ENCODE data around the gene PFN4. TPM values are rescaled to one million over a fixed set of nuclear protein-coding genes. Genes with fewer than 3 reads are reported as not detected.

PFN4 gene
- total RNA-seq, 1 donor from 2014 or later = not detected

DNA sequence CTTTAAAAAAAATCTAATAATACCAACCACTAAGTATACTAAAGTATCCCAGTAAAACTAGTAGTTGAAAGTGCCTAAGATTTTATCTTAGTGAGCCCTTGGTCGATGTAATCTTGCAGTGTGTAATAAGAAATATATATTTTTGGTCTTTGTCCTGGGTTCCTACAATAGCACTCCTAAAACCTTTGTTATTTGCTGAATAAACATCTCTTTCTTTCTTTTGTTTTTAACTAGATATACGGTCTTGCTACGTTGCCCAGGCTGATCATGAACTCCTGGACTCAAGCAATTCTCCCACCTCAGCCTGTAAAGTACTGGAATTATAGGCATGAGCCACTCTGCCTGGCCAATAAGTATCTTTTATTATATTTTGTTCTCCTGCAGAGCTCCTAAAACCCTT is 36.1 kb downstream of the PFN4 start:
- peaks cover 4% of the 10 kb centered on the region for H3K9me3 Mint-ChIP-seq (ENCODE audit: unreplicated experiment)
- peaks cover 9% of the 10 kb centered on the region for H3K27me3 Mint-ChIP-seq (ENCODE audit: unreplicated experiment)
- TF ChIP-seq, protein P1, sequence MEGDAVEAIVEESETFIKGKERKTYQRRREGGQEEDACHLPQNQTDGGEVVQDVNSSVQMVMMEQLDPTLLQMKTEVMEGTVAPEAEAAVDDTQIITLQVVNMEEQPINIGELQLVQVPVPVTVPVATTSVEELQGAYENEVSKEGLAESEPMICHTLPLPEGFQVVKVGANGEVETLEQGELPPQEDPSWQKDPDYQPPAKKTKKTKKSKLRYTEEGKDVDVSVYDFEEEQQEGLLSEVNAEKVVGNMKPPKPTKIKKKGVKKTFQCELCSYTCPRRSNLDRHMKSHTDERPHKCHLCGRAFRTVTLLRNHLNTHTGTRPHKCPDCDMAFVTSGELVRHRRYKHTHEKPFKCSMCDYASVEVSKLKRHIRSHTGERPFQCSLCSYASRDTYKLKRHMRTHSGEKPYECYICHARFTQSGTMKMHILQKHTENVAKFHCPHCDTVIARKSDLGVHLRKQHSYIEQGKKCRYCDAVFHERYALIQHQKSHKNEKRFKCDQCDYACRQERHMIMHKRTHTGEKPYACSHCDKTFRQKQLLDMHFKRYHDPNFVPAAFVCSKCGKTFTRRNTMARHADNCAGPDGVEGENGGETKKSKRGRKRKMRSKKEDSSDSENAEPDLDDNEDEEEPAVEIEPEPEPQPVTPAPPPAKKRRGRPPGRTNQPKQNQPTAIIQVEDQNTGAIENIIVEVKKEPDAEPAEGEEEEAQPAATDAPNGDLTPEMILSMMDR (IDR thresholded peaks at IDR 0.05; ENCODE audit: partially characterized antibody, unreplicated experiment) = no peak
- peaks cover 10% of the 10 kb centered on the region for H3K4me1 Mint-ChIP-seq (ENCODE audit: low read depth, unreplicated experiment)
- H3K27ac Mint-ChIP-seq (ENCODE audit: unreplicated experiment) = no peak overlapping the region
- no peaks in the 10 kb centered on the region for H3K36me3 Mint-ChIP-seq (ENCODE audit: unreplicated experiment)
- DNase-seq = no peak
- no peak overlapping the region for H3K4me3 Mint-ChIP-seq (ENCODE audit: unreplicated experiment)

DNA sequence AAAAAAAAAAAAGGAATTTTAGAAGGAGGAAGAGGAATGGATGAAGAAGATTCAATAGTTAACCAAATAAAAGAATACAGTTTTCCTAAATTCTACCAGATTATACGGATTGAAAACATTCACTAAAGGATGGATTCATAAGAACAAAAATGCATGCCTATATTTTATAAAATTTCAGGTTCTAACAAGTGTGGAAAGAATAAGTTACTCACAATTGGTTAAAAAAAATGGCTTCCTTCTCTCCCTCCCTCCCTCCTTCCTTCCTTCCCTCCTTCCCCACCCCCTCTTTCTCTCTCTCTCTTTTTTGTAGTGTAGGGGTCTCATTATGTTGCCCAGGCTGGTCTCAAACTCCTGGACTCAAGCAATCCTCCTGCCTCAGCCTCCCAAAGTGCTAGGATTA is 36.9 kb downstream of the PFN4 start:
- Mint-ChIP-seq H3K27ac (ENCODE audit: unreplicated experiment) (no peak overlapping the region), H3K9me3 (ENCODE audit: unreplicated experiment) (peaks cover 5% of the 10 kb centered on the region), H3K4me3 (ENCODE audit: unreplicated experiment) (no peak overlapping the region), H3K36me3 (ENCODE audit: unreplicated experiment) (no peaks in the 10 kb centered on the region), H3K4me1 (ENCODE audit: low read depth, unreplicated experiment) (peaks cover 10% of the 10 kb centered on the region), H3K27me3 (ENCODE audit: unreplicated experiment) (peaks cover 9% of the 10 kb centered on the region)
- TF ChIP-seq, protein P1 (IDR thresholded peaks at IDR 0.05; ENCODE audit: partially characterized antibody, unreplicated experiment) = no peak
- no peak for DNase-seq

GRCh38 chr2:24085200-24085489 is 38.0 kb downstream of the PFN4 start:
- TF ChIP-seq, protein P1 (IDR thresholded peaks at IDR 0.05; ENCODE audit: partially characterized antibody, unreplicated experiment) = no peak
- Mint-ChIP-seq H3K4me3 (ENCODE audit: unreplicated experiment) (peak overlapping the region; percentile 95), H3K9me3 (ENCODE audit: unreplicated experiment) (peaks cover 7% of the 10 kb centered on the region), H3K27ac (ENCODE audit: unreplicated experiment) (peak overlapping the region; percentile 96), H3K36me3 (ENCODE audit: unreplicated experiment) (no peaks in the 10 kb centered on the region), H3K4me1 (ENCODE audit: low read depth, unreplicated experiment) (peaks cover 13% of the 10 kb centered on the region), H3K27me3 (ENCODE audit: unreplicated experiment) (peaks cover 9% of the 10 kb centered on the region)
- no peak for DNase-seq

DNA sequence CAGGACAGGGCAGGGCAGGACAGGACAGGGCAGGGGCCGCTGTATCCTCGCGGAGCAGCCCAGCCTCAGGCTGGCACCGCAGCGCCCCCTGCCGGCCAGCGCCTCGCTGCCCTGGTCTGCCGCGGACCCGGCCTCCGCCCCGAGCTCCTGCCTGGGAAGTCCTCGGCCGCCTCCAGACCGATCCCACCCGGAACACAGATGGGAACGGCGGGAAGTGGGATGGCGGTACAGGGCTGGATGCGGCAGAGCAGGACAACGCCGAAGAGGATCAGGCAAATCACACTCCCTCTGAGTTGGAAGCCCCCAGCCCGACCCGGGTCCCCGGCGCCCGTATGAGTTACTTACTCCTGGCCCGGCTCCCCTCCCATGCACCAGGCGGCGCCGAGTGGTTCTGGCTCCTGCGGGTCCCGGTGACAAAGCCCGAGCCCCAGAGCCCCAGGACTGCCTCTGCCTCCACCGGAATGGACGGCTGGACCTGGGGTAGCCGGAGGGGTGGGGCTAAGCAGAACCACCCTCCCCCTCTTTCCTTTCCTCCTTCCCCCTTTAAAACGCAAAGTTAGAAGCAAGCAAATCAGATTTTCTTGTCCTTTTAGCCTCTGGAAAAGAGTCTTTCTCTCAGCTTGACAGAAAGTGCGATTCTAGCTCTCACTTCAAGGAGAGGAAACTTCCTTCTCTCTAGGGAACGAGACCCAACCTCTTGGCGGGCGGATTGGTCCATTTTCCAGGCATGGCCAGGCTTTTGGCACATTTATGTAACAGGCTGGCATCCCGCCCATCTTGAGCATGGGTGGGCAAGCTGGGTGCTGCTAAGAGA is 38.5 kb downstream of the PFN4 start, which contains the start of gene TP53I3:
TP53I3 (minus strand) TSS at position 449 of the 814 bp plus-strand sequence. CDS start 508 bp downstream, outside the sequence.
- Mint-ChIP-seq H3K4me1 (ENCODE audit: low read depth, unreplicated experiment) (peaks cover 13% of the 10 kb centered on the region), H3K27ac (ENCODE audit: unreplicated experiment) (peak within 1 kb of the TSS; percentile 98), H3K4me3 (ENCODE audit: unreplicated experiment) (peak within 1 kb of the TSS; percentile 95), H3K36me3 (ENCODE audit: unreplicated experiment) (no peaks in the 10 kb centered on the region), H3K9me3 (ENCODE audit: unreplicated experiment) (peaks cover 7% of the 10 kb centered on the region), H3K27me3 (ENCODE audit: unreplicated experiment) (peaks cover 9% of the 10 kb centered on the region)
- DNase-seq = peak; percentile 96
- TF ChIP-seq, protein P1 (IDR thresholded peaks at IDR 0.05; ENCODE audit: partially characterized antibody, unreplicated experiment) = peak; percentile 99

All from glutamatergic neuron (in vitro differentiated cells).